Endothelial cell of umbilical vein (primary cell): ENCODE results near the gene WBP2. TPM values are rescaled to one million over a fixed set of nuclear protein-coding genes. Genes with fewer than 3 reads are reported as not detected.

Source experiments
- BruUV-seq: library from RNA; stranded (reverse); fragments of 400-500 nt; replicated peaks from 2 replicates; lab custom pipeline; 2021; lab: Mats Ljungman, UMichigan
- CTCF ChIA-PET: fragments of 300-600, 350-600 bp; sonication (Branson Sonifier 250); formaldehyde crosslinking; loops from one replicate; lab custom pipeline; 2021; ENCODE audit warnings: antibody characterized with exemption, inconsistent platforms; lab: Charles Lee
- POLR2A ChIA-PET: fragments of 300-600, 350-600 bp; sonication (Branson Sonifier 250); formaldehyde crosslinking; loops from one replicate; lab custom pipeline; 2021; ENCODE audit warnings: antibody characterized with exemption, inconsistent platforms; lab: Charles Lee
- DNase-seq: peaks from one replicate; pipeline ENCODE4 v3.0.0-alpha.2; 2011; ENCODE audit warnings: low read depth, low spot score
- FAIRE-seq: peaks from 2 replicates; lab custom pipeline; 2011; peaks lifted over from hg19 to GRCh38; lab: Jason Lieb, UNC
- H2AFZ ChIP-seq: 2 replicates; pipeline ENCODE4 v1.6.0; 2012; ENCODE audit warnings: low read depth, low read length, control low read depth, inconsistent platforms
- H3K27ac ChIP-seq: 2 replicates; pipeline ENCODE4 v1.5.1; 2011; ENCODE audit warnings: low read depth, mild to moderate bottlenecking, control low read depth, low read length, moderate library complexity; ENCODE audit not compliant: insufficient read depth
- H3K27me3 ChIP-seq, 2 experiments: 2 replicates each; pipeline versions ENCODE4 v1.6.0 to v1.6.1; 2011; ENCODE audit warnings: low read length in 2 of 2, mixed read lengths in 1 of 2; ENCODE audit not compliant: control insufficient read depth in 2 of 2, insufficient read depth in 2 of 2
- H3K36me3 ChIP-seq, 2 experiments: 2 replicates in 1 of 2; 3 replicates in 1 of 2; pipeline ENCODE4 v1.5.1; 2011; ENCODE audit warnings: low read length in 2 of 2, mild to moderate bottlenecking in 1 of 2, moderate library complexity in 1 of 2; ENCODE audit not compliant: control insufficient read depth in 2 of 2, insufficient read depth in 2 of 2; ENCODE audit errors: extremely low read depth in 1 of 2
- H3K4me1 ChIP-seq: 3 replicates; pipeline ENCODE4 v1.5.1; 2011; ENCODE audit warnings: mild to moderate bottlenecking, low read length; ENCODE audit not compliant: control insufficient read depth, insufficient read depth; ENCODE audit errors: extremely low read depth
- H3K4me2 ChIP-seq: 2 replicates; pipeline ENCODE4 v1.6.1; 2011; ENCODE audit warnings: low read length, control low read depth, mixed read lengths; ENCODE audit not compliant: insufficient read depth
- H3K4me3 ChIP-seq, 3 experiments: fragments of 200-600 bp in 1 of 3; sonication (generic), shearing (Covaris generic) in 1 of 3; replicated peaks in 1 of 3; 2 replicates each; pipeline ENCODE4 v1.5.1; 2011 to 2016; ENCODE audit warnings: control low read depth in 3 of 3, low read length in 3 of 3, mild to moderate bottlenecking in 2 of 3, inconsistent platforms in 1 of 3, low read depth in 1 of 3, moderate library complexity in 1 of 3; ENCODE audit not compliant: insufficient read depth in 1 of 3
- H3K79me2 ChIP-seq: 2 replicates; pipeline ENCODE4 v1.6.0; 2012; ENCODE audit warnings: low read length, inconsistent platforms; ENCODE audit not compliant: control insufficient read depth, insufficient read depth
- H3K9ac ChIP-seq: replicated peaks from 2 replicates; pipeline ENCODE3; 2011; ENCODE audit warnings: low read length, control low read depth; ENCODE audit not compliant: insufficient read depth; ENCODE audit errors: extremely low read depth
- H3K9me1 ChIP-seq: replicated peaks from 3 replicates; pipeline ENCODE4 v1.6.0; 2011; ENCODE audit warnings: mild to moderate bottlenecking, low read length; ENCODE audit not compliant: control insufficient read depth, insufficient read depth; ENCODE audit errors: extremely low read depth
- H3K9me3 ChIP-seq: replicated peaks from 2 replicates; pipeline ENCODE4 v1.5.1; 2012; ENCODE audit warnings: low read length, inconsistent platforms; ENCODE audit not compliant: control insufficient read depth, insufficient read depth
- H4K20me1 ChIP-seq: replicated peaks from 2 replicates; pipeline ENCODE3; 2011; ENCODE audit warnings: mild to moderate bottlenecking, low read length; ENCODE audit not compliant: control insufficient read depth, insufficient read depth; ENCODE audit errors: extremely low read depth
- CTCF ChIP-seq, 2 donors: IDR thresholded peaks; 1 replicate in 1 of 2; 2 replicates in 1 of 2; pipeline ENCODE4 v1.5.1; 2011; ENCODE audit warnings: low read length in 2 of 2, mild to moderate bottlenecking in 2 of 2, moderate library complexity in 2 of 2, control low read depth in 1 of 2, inconsistent platforms in 1 of 2, low read depth in 1 of 2; ENCODE audit not compliant: insufficient read depth in 1 of 2; ENCODE audit errors: extremely low read depth in 1 of 2
- EZH2 ChIP-seq: IDR thresholded peaks from 2 replicates; pipeline ENCODE4 v1.6.1; 2012; ENCODE audit warnings: borderline replicate concordance, low read depth, mild to moderate bottlenecking, moderate library complexity, low read length, inconsistent platforms; ENCODE audit not compliant: severe bottlenecking
- FOS ChIP-seq: IDR thresholded peaks from 2 replicates; pipeline ENCODE4 v1.6.1; 2011; ENCODE audit warnings: mild to moderate bottlenecking, low read length, moderate library complexity, borderline replicate concordance; ENCODE audit not compliant: insufficient read depth
- JUN ChIP-seq: IDR thresholded peaks from 2 replicates; pipeline ENCODE4 v1.6.1; 2011; ENCODE audit warnings: borderline replicate concordance, low read depth; ENCODE audit not compliant: insufficient read length, insufficient read depth
- MAX ChIP-seq: IDR thresholded peaks from 2 replicates; pipeline ENCODE4 v1.6.1; 2011; ENCODE audit not compliant: insufficient read depth, insufficient read length
- MYC ChIP-seq: IDR thresholded peaks from one replicate; pipeline ENCODE4 v1.6.1; 2011; ENCODE audit warnings: mild to moderate bottlenecking, low read depth, low read length
- POLR2A ChIP-seq: IDR thresholded peaks from 2 replicates; pipeline ENCODE4 v1.6.1; 2012; ENCODE audit warnings: low read depth, mild to moderate bottlenecking, control low read depth, low read length
- POLR2AphosphoS5 ChIP-seq: IDR thresholded peaks from 2 replicates; pipeline ENCODE4 v1.6.1; 2012; ENCODE audit warnings: low read depth, mild to moderate bottlenecking, control low read depth, low read length, moderate library complexity; ENCODE audit not compliant: insufficient read depth
- dilution Hi-C: fragments of 300-500 bp; cut with MboI; formaldehyde crosslinking; loops from one replicate; pipeline ENCODE4 v1.15.0; 2019; ENCODE audit warnings: low sequenced_read_pairs; ENCODE audit not compliant: extremely low pct_ligation_motif_present
- intact Hi-C: fragments of 100-400 bp; cut with micrococcal nuclease; formaldehyde crosslinking; loops from one replicate; pipeline ENCODE4 v1.10.0; 2022
- polyA plus RNA-seq, 4 experiments: library from polyadenylated mRNA; depleted of rRNA in 3 of 4; stranded (reverse) in 3 of 4; unstranded in 1 of 4; fragments of >200 nt; gene quantifications; 2 replicates each; pipeline versions ENCODE4 v1.2.1 to v1.2.3, GENCODE V29; 2011 to 2012; ENCODE audit warnings: missing spikeins in 1 of 4
- total RNA-seq: library from RNA; stranded (reverse); gene quantifications from 2 replicates; pipeline ENCODE4 v1.2.3, GENCODE V29; 2021

WBP2 gene
- total and polyA plus RNA-seq, 2 donors (not counting 3 experiments of a cell fraction or from before 2014, with no cell fraction given) = 81.5 to 126 TPM

- TF ChIP-seq EZH2 = no peak
- no TSS peak for BruUV-seq
- no peaks in the 10 kb centered on the region for H4K20me1 ChIP-seq
- intact Hi-C loops (no loop called here), dilution Hi-C loops (no loop called here)
- no peak overlapping the region for H2AFZ ChIP-seq
- H3K4me2 ChIP-seq = no peak overlapping the region
- H3K27ac ChIP-seq = no peak overlapping the region
- CTCF ChIA-PET = interaction anchor here (0.7 to 6.3 kb wide), 35 partner anchors 8 to 82 kb away, joined by 3 to 73 read pairs (median 6); partner anchors contain the start of genes GALK1, TRIM47, TRIM65 and UNC13D
- H3K9me3 ChIP-seq = no peaks in the 10 kb centered on the region
- POLR2A ChIA-PET = interaction anchor here (1.1 to 1.9 kb wide), 3 partner anchors 50 to 65 kb away, joined by 3 to 11 read pairs (median 4); partner anchors contain the start of gene GALK1
- H3K27me3 ChIP-seq = no peaks in the 10 kb centered on the region
- FAIRE-seq (no peak), DNase-seq (no peak)
- no peaks in the 10 kb centered on the region for H3K79me2 ChIP-seq
- no peak overlapping the region for H3K9ac ChIP-seq
- H3K4me1 ChIP-seq = peaks cover 7% of the 10 kb centered on the region
- no peak overlapping the region for H3K4me3 ChIP-seq
- no peaks in the 10 kb centered on the region for H3K36me3 ChIP-seq
- H3K9me1 ChIP-seq = no peaks in the 10 kb centered on the region
Observed at GRCh38 chr17:75829747-75830146, 25.4 kb downstream of the WBP2 start.

GRCh38 chr17:75828741-75829140, 26.4 kb downstream of the WBP2 start:
- DNase-seq = no peak
- H3K27ac ChIP-seq = no peak overlapping the region
- no peak overlapping the region for H3K4me3 ChIP-seq
- no peak for FAIRE-seq
- dilution Hi-C loops (no loop called here), intact Hi-C loops (no loop called here)
- ChIA-PET CTCF (interaction anchor here (0.7 to 6.3 kb wide), 11 partner anchors 16 to 558 kb away, joined by 3 to 73 read pairs (median 16); partner anchors contain the start of genes GALK1, MIF4GD, UNC13D and UNK), POLR2A (interaction anchor here (0.7 kb wide), 1 partner anchor 15 kb away, joined by 7 read pairs; no protein-coding TSS in a partner anchor)
- H3K9me1 ChIP-seq = no peaks in the 10 kb centered on the region
- peaks cover 7% of the 10 kb centered on the region for H3K4me1 ChIP-seq
- no peak overlapping the region for H3K4me2 ChIP-seq
- H3K9ac ChIP-seq = no peak overlapping the region
- no peaks in the 10 kb centered on the region for H4K20me1 ChIP-seq
- peaks cover 0 to 4% of the 10 kb centered on the region in 2 experiments for H3K36me3 ChIP-seq
- no peak for TF ChIP-seq MAX
- TF ChIP-seq MYC = no peak
- no peak for TF ChIP-seq POLR2A
- no peak for TF ChIP-seq CTCF (IDR thresholded peaks at IDR 0.05; ENCODE audit: extremely low read depth in 1 of 2, insufficient read depth in 1 of 2, low read depth in 1 of 2, low read length in 2 of 2)
- TF ChIP-seq FOS = no peak
- TF ChIP-seq POLR2AphosphoS5 = no peak
- TF ChIP-seq JUN = no peak
- no peaks in the 10 kb centered on the region for H3K27me3 ChIP-seq
- H2AFZ ChIP-seq = no peak overlapping the region
- H3K9me3 ChIP-seq = no peaks in the 10 kb centered on the region
- no TSS peak for BruUV-seq
- H3K79me2 ChIP-seq = no peaks in the 10 kb centered on the region
